Measurements from ENCODE around the gene DECR2. TPM values are rescaled to one million over a fixed set of nuclear protein-coding genes. Genes with fewer than 3 reads are reported as not detected.
A peak's percentile ranks its signal among the peaks of the same experiment; 100 is the strongest.

Gene DECR2
- total and polyA plus RNA-seq, 9 of the 15 experiments (the other 6 are each of a cell fraction or from before 2014, with no cell fraction given), result 1.0 to 31.9 (median 10.3) TPM

DNA sequence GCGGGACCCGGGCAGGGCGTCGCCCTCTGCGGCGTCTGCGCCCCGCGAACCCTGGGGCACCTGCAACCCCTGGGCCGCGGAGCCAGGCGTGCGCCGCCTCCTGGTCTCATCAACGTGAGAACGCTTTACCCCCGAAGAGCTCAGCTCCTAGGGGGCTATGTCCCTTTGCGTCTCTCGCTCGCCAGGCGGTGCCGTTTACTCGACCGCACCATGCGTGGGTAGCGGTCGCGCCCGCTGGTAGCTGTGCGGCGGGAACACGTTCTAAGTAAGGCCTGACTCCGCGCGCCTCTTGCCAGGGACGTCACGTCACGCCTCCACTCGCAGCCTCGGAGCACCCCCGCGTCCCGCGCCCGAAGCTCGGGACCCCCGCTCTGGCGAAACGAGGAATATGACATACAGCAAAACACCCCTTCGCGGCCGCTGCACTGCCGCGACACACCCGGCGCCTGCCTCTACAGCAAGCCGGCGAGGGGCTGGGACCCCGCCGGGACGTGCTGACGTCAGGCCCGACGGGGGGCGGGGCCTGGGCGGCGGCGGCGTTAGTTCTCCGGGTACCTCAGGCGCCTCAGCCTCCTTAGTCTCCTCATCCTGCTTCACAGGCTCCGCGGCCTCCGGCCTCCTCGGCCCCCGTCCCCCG lies 23.5 kb downstream of the DECR2 start, which contains the start of gene RAB11FIP3 (continued):
- TF ChIP-seq ZNF3 (CRISPR knock-in tag; IDR thresholded peaks at IDR 0.05) (no peak), SMAD2 (IDR thresholded peaks at IDR 0.05; ENCODE audit: low read depth, low read length) (no peak), RBBP5 (IDR thresholded peaks at IDR 0.05; ENCODE audit: borderline replicate concordance, insufficient read depth, low read length, poor library complexity, severe bottlenecking) (peak; percentile 69), ZNF23 (CRISPR knock-in tag; IDR thresholded peaks at IDR 0.05) (no peak), CREB1 (IDR thresholded peaks at IDR 0.05) (peak; percentile 67), CREB1 (CRISPR knock-in tag; IDR thresholded peaks at IDR 0.05) (peak; percentile 88), ETS2 (tag; IDR thresholded peaks at IDR 0.05; ENCODE audit: borderline replicate concordance, poor library complexity, severe bottlenecking) (no peak), PYGO2 (tag; IDR thresholded peaks at IDR 0.05) (no peak), ZBTB17 (CRISPR knock-in tag; IDR thresholded peaks at IDR 0.05) (0 out of 2 replicates have a peak, but pooled peaks have one; percentile 26), MYC (IDR thresholded peaks at IDR 0.05; ENCODE audit: low read depth, low read length) (0 out of 2 replicates have a peak, but pooled peaks have one; percentile 10), MYC (CRISPR knock-in tag; IDR thresholded peaks at IDR 0.05; ENCODE audit: borderline replicate concordance, low read depth) (peak; percentile 77; the same call in 1 of the 2 replicates), MCM3 (IDR thresholded peaks at IDR 0.05) (no peak), SRSF3 (IDR thresholded peaks at IDR 0.05; ENCODE audit: insufficient read depth, low read length) (no peak), RNF2 (IDR thresholded peaks at IDR 0.05) (peak; percentile 52; the same call in 1 of the 2 replicates), RAD51 (IDR thresholded peaks at IDR 0.05; ENCODE audit: borderline replicate concordance, low read depth) (no peak), HDAC8 (tag; IDR thresholded peaks at IDR 0.05) (0 out of 2 replicates have a peak, but pooled peaks have one; percentile 62), EP300 (IDR thresholded peaks at IDR 0.05; ENCODE audit: low read length) (no peak), PHB (CRISPR knock-in tag; IDR thresholded peaks at IDR 0.05) (0 out of 2 replicates have a peak, but pooled peaks have one; percentile 36), GTF2E2 (tag; IDR thresholded peaks at IDR 0.05) (no peak), ZNF584 (CRISPR knock-in tag; IDR thresholded peaks at IDR 0.05; ENCODE audit: low read depth) (no peak), KAT8 (IDR thresholded peaks at IDR 0.05; ENCODE audit: low read depth) (no peak), TCFL5 (CRISPR knock-in tag; conservative IDR thresholded peaks at IDR 0.05) (no peak), POLR2H (tag; IDR thresholded peaks at IDR 0.05; ENCODE audit: low read depth) (no peak)
- TF ChIP-seq, protein P1, sequence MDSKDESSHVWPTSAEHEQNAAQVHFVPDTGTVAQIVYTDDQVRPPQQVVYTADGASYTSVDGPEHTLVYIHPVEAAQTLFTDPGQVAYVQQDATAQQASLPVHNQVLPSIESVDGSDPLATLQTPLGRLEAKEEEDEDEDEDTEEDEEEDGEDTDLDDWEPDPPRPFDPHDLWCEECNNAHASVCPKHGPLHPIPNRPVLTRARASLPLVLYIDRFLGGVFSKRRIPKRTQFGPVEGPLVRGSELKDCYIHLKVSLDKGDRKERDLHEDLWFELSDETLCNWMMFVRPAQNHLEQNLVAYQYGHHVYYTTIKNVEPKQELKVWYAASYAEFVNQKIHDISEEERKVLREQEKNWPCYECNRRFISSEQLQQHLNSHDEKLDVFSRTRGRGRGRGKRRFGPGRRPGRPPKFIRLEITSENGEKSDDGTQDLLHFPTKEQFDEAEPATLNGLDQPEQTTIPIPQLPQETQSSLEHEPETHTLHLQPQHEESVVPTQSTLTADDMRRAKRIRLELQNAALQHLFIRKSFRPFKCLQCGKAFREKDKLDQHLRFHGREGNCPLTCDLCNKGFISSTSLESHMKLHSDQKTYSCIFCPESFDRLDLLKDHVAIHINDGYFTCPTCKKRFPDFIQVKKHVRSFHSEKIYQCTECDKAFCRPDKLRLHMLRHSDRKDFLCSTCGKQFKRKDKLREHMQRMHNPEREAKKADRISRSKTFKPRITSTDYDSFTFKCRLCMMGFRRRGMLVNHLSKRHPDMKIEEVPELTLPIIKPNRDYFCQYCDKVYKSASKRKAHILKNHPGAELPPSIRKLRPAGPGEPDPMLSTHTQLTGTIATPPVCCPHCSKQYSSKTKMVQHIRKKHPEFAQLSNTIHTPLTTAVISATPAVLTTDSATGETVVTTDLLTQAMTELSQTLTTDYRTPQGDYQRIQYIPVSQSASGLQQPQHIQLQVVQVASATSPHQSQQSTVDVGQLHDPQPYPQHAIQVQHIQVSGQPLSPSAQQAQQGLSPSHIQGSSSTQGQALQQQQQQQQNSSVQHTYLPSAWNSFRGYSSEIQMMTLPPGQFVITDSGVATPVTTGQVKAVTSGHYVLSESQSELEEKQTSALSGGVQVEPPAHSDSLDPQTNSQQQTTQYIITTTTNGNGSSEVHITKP (IDR thresholded peaks at IDR 0.05; ENCODE audit: partially characterized antibody), result peak; percentile 79
- TF ChIP-seq, protein P2, sequence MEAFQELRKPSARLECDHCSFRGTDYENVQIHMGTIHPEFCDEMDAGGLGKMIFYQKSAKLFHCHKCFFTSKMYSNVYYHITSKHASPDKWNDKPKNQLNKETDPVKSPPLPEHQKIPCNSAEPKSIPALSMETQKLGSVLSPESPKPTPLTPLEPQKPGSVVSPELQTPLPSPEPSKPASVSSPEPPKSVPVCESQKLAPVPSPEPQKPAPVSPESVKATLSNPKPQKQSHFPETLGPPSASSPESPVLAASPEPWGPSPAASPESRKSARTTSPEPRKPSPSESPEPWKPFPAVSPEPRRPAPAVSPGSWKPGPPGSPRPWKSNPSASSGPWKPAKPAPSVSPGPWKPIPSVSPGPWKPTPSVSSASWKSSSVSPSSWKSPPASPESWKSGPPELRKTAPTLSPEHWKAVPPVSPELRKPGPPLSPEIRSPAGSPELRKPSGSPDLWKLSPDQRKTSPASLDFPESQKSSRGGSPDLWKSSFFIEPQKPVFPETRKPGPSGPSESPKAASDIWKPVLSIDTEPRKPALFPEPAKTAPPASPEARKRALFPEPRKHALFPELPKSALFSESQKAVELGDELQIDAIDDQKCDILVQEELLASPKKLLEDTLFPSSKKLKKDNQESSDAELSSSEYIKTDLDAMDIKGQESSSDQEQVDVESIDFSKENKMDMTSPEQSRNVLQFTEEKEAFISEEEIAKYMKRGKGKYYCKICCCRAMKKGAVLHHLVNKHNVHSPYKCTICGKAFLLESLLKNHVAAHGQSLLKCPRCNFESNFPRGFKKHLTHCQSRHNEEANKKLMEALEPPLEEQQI (IDR thresholded peaks at IDR 0.05), result no peak

All from K562 (cell line).